ENCODE measurements around the gene MFAP2.

The MFAP2 gene

GRCh38 chr1:17005365-17005740 is 24.9 kb upstream of the MFAP2 start:
- no peak for DNase-seq

- no peak for DNase-seq
Measured at GRCh38 chr1:17004466-17005364, 24.3 kb upstream of the MFAP2 start.

DNA sequence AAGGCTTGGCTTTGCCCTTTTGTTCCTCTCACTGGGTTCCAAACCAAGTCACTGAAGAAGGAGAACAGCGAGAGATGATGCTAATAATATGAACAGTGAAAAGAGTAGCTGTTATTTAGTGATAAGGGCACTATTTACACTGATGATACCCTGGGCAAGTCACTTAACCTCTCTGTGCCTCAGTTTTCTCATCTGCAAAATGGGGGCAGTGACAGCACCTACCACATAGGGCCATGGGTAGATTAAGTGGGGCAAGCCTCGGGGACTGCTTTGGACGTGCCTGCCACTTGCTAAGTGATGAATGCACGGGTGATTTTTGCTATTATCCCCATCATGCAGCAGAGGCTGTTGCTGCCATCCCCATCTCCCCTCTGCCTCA is 22.1 kb upstream of the MFAP2 start:
- DNase-seq = no peak

DNA sequence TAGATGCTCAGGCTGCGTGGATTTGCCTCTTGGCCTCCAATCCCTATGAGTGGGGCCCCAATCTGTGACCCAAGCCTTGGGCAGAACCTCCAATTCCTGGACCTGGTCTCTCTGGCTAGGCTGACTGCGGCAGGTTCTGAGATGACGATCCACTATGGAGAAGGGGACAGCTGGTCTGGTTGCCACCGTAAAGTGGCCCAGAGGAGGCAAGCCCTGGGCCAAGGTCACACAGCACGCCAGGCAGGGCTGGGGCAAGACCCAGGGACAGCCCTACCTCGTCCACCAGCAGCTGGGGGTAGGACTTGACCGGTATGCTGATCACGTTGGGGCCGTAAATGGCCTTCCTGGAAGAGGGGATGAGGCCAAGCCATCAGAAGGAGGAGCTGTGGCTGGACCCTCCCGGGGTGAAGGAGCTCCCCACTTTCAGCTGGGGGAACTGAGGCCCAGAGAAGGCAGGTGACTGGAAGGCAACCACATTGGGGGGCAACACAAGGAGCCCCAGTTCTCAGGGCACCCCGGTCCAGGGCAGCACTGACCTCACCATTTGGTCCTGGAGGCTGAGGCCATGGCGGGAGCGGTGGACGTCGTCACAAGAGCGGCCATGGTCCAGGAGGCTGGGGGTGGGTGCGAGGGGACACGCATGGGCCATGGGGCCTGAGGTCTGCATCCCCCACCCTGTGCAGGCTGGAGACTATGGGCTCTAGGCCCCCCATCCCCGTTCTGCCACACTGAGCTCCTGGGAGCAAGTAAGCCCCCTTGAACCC is 21.5 kb upstream of the MFAP2 start:
- no peak for DNase-seq

DNA sequence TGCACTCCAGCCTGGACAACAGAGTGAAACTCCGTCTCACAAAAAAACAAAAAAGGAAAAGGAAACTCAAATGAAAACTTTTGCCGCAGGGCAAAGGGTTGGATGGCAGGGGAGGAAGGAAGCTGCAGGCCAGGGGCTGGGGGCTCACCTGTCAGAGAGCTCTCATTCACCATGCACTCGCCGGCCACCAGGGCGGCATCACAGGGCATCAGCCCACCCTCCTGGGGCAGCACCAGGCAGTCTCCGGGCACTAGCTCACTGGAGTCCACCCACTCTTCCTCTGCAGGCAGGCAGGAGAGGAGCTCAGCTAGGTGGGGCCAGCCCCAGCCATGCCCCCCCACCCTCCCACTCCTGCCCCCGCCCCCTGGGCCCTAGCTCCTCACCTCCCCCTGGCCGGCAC is 19.4 kb upstream of the MFAP2 start:
- no peak for DNase-seq

DNA sequence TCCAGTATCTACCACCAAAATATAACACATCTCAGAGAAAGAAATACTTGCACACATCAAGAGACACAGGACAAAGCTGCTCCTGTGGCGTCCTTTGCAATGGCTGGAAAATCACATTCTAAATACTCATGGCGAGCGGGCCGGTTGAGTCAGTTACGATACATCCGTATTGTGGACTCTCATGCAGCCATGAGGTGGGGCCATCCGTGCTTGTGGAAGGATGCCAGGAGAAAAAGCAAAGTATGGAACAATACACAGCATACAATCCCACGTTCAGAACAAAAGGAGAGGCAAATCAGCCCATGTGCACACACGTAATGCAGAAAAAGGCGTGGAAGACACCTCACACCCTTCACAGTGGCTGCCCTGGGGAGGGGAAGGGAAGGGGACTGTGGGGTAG is 18.2 kb upstream of the MFAP2 start:
- no peak for DNase-seq

DNA sequence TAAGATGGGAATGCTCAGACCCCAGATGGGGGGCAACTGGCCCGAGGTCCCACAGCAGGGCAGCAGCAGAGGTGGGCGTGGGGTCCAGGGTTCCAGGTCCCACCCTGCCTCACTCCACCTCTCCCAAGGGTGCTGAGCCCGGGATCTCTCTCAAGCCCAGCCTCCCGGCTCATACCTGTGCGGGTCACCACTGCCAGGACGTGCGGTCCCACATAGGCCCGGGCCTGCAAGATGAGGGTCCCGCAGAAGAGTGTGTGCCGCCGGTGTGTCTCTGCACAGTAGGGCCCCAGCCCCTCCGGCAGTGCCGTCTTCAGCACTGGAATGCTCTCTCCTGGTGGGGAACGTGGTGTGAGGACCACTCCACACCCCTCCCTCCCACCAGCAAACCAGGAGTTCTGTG is 16.4 kb upstream of the MFAP2 start:
- no peak for DNase-seq

DNA sequence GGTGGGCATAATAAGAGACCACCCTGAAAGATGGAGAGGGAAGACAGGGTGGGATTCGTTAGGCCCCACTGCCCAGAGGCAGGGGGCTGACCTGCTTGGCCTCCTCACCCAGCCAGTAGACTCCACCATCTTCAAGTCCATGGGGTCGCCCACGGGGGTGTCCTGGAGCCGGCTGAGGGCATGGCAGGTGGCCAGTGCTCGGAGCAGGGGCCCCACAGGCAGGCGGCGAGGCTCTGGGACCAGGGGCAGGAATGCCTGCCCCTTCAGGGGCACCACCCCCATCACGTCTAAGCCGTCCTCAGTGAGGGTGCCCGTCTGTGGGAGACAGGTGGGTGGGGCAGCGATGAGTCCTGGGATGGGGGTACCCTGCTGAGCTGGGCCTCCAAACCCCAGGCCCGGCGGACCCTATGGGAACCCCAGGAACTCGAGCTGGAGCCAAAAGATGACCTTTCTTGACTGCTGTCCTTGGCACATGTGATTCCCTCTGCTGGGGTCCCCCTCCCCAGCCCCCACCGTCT is 13.2 kb upstream of the MFAP2 start:
- DNase-seq = no peak

- DNase-seq = no peak
Measured at GRCh38 chr1:16992675-16993074, 12.3 kb upstream of the MFAP2 start.

- no peak for DNase-seq
Measured at GRCh38 chr1:16992102-16992501, 11.7 kb upstream of the MFAP2 start.

- no peak for DNase-seq
Measured at GRCh38 chr1:16991571-16991970, 11.2 kb upstream of the MFAP2 start.

DNA sequence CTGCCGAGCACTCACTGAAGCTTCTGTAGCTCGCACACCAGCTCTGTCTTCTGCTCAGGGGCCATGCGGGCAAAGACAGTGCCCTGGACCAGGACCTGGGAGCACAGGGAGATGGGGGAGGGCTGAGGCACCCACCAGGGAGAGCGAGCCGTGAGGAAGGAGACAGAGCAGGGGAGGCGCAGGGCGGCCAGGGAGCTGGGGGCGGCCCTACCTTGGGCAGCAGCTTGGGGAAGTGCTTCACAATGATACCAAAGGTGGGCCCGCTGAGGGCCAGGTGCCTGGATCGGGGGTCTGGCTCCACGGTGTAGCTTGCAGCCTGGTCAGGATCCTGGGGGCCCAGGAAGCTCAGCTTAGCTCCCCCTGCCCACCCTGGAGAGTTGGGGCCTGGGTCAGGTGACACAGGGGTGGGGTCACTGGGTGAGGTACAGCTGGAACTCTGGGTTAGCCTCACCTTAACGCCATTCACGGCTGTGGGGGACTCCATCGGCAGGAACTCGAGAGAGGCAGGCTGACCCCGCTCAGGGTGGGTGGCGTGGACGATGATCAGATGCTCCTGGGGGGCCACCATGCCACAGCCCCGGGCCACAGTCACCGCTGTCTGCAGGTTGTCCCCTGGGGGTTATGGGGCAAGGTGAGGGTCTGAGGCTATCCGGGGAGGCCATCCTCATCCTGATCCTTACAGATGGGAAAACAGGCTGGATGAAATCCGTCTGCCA is 9.4 kb upstream of the MFAP2 start:
- no peak for DNase-seq

GRCh38 chr1:16988210-16988609 is 7.8 kb upstream of the MFAP2 start:
- DNase-seq = no peak

GRCh38 chr1:16986962-16987361 is 6.5 kb upstream of the MFAP2 start:
- DNase-seq = no peak

GRCh38 chr1:16986560-16986959 is 6.1 kb upstream of the MFAP2 start:
- DNase-seq = no peak

DNA sequence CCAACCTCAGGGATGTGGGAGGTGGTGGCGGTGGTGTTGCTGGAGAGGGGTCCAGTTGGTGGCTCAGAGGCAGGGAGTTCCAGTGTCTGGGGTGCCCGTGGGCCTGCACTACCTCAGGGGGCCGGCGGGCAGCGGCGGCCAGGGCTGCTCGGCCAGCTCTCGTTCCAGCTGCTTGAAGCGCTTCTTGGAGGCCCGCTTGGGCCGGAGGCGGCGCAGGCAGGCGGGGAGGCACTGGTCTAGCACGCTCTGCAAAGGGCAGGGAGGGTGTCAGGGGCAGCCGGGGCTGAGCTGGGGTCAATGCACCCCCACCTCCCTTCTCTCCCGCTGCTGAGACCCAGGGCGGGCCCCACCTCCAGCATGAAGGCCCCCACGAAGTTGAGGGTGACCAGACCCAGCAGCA is 5.7 kb upstream of the MFAP2 start:
- DNase-seq = no peak

GRCh38 chr1:16984717-16985116 is 4.3 kb upstream of the MFAP2 start:
- DNase-seq = no peak

DNA sequence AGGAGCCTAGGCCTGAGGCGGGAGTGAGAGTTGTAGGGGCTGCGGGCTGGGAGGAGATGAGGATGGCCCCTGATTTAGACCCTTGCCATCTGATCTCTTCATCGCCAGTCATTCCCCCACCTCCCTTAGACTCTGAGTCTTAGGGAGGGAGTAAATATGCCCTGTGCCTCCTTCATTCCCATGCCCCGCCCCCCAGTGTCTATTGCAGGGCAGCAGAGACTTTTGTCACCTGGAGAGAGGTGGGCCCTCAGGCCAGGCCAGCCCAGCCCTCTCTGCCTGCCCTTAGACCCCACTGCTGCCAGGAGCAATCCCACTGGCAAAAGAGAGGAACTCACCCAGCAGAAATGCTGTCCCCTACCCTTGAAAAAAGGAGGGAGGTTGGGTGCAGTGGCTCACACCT is 3.2 kb upstream of the MFAP2 start:
- no peak for DNase-seq

DNA sequence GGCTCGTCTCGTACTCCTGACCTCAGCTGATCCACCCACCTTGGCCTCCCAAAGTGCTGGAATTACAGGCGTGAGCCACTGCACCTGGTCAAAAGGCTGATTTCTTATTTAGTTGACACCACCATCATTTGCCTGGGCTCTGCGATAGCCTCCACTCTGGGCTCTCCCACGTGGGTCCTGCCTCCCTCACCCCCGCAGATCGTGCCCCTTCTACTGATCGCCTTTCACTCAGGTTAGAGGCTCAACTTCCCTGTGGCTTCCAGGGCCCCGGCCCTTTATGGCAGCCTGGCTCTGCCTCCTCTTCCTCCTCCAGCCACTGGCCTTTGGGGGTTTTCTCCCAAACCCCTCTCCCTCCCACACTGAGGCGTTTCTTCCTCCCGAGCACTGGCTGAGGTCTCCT is 2.5 kb upstream of the MFAP2 start:
- DNase-seq = no peak

DNA sequence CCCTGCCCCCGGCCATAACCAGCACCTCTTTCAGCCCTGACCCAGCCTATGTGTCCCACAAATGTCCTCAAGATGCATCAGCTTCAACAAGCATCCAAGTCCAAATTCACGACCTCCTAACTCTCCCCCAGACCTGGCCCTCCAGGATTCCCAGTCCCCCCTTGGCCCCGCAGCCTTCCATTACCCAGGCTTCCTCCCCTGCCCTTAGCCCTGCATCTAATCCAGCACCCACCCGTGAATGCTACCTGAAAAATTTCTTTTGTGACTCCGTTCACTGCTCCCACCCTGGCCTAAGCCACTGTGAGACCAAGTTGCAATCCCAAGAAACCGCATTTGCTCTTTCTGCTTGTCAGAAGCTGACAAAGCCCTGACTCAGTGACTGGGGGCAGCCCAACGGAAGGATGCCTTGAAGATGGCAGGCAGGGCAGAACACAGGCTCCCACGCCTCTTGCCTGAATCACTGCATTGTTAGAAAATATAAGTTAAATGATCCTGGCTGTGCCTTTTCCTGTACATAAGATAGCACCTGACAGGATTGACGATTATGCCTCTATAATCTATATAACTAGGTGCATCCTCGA is 939 bp upstream of the MFAP2 start:
- no peak for DNase-seq

DNA sequence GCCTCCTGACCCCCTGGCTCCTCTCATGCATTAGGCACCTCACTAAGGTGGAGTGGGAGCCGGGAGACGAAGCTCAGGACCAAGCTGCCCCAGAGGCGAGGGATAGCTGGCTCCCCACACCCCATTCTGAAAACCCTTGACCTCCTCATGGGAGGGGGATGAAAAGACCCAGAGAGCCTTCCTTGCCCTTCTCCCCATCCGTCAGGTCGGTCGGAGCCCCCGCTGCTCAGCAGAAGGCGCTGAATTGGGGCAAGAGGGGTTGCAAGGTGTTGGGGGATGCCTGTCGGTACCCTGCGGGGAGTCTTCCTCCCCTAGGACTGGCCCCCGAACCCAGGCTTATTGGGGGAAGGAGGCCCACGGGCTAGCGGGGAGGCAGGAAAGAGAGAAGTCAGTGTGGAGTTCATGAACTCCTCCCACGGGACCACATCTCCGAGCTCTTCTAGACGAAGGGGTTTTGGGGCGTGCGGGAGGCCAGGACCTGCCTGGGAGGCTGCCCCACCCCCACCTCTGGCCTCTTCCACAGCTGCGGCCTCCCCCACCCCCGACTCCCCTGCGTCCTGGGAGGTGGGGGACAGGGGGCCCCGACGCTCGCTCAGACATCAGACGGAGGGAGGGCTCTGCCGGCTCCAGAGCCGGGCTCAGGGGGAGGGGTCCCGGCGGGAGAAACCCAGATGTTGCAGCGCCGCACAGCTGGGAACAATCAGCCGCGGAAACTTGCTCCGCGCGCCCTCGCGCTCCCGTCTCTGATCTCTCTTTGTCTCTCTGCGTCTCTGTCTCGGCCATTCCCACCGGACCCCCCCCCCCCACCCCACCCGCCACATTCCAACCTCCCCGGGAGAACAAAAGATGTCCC is 719 bp downstream of the MFAP2 start:
- no peak for DNase-seq
